ENCODE measurements around the gene SLC9A9. TPM values are rescaled to one million over a fixed set of nuclear protein-coding genes. Genes with fewer than 3 reads are reported as not detected.
A peak's percentile ranks its signal among the peaks of the same experiment; 100 is the strongest.

Gene SLC9A9
- total RNA-seq, 1 donor from 2014 or later, result 12.2 TPM

DNA sequence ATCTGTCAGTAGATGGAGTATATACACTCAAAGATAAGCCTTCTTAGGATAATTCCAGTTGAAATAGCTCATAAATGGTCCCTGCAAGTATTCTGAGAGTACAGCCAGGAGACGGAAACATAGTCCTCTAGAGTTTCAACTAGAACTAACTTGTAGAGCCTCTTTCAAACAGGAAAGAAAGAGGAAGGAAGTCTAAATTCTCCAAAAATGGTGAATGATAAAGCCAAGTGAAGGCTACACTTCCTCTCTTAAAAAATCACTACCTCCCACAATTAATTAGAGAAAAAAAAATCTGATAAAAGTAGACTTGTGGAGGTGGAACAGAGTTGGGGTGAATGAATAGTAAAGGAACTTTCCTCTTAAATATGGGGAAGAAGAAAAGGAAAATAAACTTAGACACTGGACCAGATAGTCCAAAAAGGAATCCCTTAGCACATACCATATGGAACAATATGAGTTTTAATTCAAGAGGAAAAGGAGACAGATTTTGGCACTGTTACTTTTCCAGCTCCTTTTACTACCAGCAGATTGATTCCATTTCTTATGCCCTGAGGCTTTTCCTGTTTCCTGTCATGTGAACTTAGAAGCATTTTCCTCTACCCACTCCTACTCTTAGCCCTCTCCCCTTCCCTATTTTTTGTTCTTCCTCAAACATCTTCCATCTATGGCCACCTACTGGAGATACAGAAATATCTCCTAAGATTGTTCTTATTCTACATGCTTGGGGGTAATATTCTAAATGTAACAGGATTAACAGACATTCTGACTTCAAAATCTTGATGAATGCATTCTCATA, 521.1 kb downstream of the SLC9A9 start:
- no peak for DNase-seq (ENCODE audit: low spot score)

DNA sequence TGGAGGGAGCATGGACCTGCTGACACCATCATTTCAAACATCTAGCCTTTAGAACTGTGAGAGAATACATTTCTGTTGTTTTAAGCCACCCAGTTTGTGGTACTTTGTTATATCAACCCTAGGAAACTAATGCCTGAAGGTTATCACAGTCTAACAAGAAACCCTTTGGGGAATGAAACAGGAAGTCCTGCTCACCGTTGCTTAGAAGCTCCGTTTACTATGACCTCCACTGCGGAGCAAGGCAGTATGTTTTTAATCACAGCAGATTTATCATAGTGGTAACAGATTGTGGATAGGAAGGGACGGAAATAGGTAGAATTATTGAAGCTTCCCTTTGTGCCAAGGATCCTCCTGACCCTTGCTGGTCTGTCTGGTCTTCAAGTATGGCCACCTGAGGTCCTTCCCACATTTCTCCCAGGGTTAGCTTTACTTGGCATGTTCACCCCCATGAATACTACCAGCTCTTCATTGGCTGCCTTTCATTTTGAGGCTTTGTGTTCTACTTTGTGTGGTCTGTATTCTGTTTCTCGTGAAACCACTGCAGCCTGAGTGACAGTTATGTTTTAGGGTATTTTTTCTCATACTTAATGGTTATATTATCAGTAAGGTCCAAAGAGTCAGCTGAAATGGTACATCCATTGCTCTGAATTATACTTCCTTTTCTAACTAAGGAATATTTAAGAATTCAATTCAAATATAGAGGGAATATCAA, 527.1 kb downstream of the SLC9A9 start:
- no peak for DNase-seq (ENCODE audit: low spot score)

DNA sequence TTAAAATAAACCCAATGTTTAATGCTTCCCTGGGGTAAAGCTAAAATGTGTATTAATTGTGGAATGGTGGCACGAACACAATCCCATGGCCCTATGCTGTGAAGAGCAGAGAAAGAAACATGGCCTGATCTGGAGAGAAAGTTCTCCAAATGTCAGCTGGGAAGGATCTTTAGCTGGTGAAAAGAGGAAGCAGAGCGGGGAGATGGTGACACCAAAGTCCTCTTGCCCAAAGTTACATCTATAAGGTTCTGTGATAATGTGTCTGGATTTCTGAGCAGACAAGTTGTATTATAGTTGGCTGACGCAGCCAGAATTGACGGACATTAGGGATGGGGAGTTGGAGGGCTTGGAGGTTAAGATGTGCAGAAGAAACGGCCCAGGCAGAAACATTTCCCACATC, 532.5 kb downstream of the SLC9A9 start:
- no peak for DNase-seq (ENCODE audit: low spot score)

GRCh38 chr3:143314251-143315093, 533.8 kb downstream of the SLC9A9 start:
- no peak for DNase-seq (ENCODE audit: low spot score)

- DNase-seq (ENCODE audit: low spot score), result no peak
Observed at GRCh38 chr3:143313893-143314188, 534.4 kb downstream of the SLC9A9 start.

GRCh38 chr3:143313025-143313892, 535.0 kb downstream of the SLC9A9 start:
- no peak for DNase-seq (ENCODE audit: low spot score)

- no peak for DNase-seq (ENCODE audit: low spot score)
Observed at GRCh38 chr3:143311096-143311495, 537.2 kb downstream of the SLC9A9 start.

- no peak for DNase-seq (ENCODE audit: low spot score)
Observed at GRCh38 chr3:143309705-143310104, 538.6 kb downstream of the SLC9A9 start.

GRCh38 chr3:143307613-143308183, 540.6 kb downstream of the SLC9A9 start:
- DNase-seq (ENCODE audit: low spot score), result peak; percentile 61

DNA sequence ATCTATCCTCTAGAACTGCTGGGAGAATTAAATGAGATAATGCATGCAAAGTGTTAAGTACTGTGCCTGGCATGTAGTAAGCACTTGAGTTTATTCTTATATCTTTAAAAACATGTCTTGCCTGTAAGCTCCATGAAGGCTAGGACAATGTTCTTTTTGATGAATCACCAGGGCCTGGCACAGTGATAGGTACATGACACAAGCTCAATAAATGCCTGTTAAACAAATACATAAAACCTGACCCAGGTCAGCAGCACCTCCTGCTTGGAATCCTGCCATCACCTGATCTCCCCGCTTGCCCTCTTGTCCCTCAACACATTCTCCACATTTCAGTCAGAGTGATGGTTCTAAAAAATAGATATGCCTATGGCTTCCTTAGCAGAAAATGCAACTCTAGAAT, 541.9 kb downstream of the SLC9A9 start:
- peak; percentile 79 for DNase-seq (ENCODE audit: low spot score)

GRCh38 chr3:143302638-143303171, 545.6 kb downstream of the SLC9A9 start:
- peak; percentile 12 for DNase-seq (ENCODE audit: low spot score)

DNA sequence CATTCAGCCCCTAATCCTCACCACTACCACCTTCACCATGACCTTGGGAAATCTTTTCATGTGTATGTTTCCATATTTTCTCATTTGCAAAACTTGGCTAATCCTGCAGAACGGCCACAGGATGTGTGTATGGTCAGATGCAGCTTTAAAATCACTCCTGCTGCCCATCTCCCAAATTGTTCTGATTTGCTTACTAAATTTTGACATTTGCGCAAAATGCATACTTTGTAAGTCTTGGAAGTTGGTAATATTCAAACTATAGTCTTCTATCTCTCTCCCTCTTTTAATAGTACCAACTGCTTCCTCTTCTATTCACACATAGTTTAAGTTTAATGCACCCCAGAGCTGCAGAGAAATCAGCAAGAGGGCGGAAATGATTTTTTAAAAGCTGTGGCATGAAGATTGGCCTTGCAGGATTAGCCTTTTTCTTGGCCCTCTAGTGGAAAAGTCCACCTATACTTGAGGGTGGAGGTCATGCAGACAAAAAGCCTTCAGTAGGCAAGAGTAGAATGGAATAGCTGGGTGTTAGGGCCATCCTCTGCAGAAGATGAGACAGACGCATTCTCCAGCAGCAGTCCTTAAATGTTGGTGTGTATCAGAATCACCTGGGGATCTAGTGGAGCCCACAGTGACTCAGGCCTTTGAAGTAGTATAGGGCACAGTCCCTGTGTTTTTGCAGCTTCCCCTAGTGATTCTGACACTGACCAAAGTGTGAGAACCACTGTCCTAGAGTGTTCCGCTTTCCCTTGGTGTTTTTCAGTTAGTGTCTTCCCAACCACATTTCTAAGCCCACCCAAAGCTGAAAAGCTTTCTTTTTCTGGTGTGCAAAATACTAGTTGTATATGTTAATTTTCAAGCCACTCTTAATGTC, 547.0 kb downstream of the SLC9A9 start:
- DNase-seq (ENCODE audit: low spot score), result no peak

DNA sequence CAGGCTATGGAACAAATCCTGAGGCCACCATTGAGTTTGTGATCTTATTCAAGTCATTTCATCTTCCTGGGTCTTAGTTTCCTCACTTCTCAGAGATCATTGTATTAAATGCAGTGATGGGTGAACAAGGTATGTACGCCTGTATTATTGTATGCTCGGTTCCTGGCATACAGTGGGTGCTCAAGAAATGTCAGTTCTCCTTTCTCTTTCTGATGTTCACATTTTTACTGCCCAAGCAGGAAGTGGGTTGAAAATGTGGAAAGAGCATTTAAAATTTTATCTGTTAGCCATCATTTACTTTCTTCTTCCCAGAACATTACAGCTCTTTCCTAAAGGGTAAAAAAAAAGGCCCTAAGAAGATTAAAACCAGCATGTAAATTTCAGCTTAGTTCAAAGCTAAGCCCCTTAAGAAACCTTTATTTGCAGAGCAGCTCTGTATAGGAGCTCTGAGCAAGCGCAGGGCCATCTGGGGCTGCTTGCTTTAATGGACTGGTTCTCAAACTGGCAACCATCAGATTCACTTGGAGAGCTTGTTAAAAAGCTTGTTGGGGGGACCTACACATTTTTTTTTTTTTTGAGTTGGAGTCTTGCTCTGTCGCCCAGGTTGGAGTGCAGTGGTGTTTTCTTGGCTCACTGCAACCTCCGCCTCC, 549.3 kb downstream of the SLC9A9 start:
- DNase-seq (ENCODE audit: low spot score), result no peak

DNA sequence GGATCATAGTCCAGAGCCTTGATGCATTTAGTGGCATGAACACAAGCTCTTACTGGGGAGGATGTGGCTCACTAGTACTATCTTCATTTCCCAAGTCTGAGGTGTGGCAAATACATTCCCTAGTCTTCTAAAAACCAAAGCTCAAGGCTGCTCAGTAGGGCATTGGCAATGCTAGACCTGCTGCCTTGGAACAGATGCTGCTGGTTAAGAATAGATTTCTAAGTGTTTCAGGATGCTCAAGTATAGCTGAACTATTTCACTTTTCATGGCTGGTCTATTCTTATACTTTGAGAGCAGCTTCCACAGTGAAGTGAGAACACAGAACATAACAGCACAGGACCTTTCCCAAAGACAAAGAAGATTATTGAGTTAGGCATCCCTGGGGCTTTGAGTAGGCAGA, 549.9 kb downstream of the SLC9A9 start:
- DNase-seq (ENCODE audit: low spot score), result no peak

DNA sequence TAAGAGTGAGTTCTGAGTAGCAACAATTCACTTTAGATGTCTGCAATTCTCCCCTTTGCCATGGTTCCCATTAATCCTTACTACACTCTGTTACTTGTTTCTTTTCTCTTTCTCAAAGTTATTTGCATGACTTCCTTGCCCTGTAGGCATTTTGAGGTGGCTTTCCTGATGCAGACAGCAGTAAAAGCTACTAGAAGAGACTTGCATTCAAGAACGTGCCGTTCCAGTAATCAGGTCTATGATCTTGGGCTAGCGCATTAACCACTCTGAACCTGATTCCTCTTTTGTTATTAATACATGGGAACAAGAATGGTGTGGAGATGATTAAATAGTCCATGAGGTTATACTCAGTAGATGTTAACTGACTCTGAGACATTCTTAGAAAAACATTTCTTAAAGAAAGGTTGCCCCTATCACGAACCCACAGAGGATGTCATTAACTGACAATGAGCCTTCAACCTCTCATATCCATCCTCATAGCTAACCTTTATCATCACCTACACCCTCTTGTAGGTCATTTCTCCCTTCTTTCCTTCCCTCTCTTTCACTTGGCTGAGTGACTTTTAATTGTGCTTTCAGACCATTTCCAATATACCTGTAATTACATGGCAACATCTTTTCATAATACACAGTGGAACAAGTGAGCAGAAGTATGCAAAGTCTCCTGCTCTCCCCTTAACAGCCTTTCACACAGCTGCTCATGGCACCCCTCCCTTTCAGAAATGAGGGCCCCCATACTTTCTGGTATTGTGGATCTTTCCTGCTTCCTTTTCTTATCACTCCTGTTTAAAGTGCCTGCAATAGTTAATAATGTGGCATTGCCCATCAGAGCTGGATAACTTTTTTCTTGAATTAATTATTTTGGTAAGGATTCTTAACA, 552.8 kb downstream of the SLC9A9 start:
- DNase-seq (ENCODE audit: low spot score), result no peak

DNA sequence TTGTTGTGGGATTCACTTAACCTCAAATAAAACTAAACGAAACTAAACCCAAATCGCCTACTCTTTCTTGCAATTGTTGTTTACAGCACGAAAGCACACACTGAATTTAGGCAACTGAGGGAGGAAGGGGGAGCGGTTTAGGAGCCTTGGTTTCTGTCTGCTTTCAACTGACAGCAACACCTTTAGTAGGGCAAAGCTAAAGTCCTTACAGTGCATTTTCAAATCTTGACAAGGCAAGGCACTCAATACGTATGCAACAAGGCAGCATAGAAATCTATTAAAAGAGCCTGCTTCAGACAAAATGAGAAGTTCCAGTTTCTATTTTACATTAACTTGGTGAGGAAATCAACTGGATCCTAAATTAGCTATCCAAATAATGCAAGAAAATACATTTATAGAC, 554.1 kb downstream of the SLC9A9 start:
- DNase-seq (ENCODE audit: low spot score), result no peak

DNA sequence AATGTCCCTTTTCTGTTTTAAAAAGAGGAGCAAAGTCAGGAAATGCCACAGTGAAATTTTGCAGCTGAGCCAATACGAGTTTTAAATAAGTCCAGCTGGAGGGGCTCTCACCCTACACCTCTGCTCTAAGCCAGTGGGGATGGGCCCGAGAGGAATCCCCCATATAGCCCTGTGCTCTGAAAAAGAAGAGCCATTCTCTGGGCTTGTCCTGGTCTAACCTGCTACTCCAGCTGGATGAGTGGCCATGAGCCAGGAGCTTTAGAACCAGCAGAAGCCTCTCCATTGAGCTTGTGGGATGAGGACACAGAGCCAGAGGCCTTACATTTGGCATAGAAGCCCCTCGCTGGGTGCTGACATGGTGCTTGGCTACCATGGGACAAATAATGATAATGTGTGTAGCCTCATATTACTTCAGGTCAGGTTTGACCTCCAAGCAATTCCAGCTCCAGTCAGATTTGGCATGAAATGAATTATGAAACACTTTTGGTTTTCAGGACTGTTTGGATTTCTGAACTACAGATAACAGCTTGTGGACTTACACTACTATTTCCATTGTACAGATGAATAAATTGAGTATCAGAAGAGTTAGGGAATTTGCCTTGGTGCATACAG, 556.3 kb downstream of the SLC9A9 start:
- DNase-seq (ENCODE audit: low spot score), result no peak

GRCh38 chr3:143288944-143289343, 559.3 kb downstream of the SLC9A9 start:
- no peak for DNase-seq (ENCODE audit: low spot score)

Measured in mucosa of gallbladder (tissue), 1 donor.